Hindlimb muscle (tissue), 1 donor: ENCODE results near the gene ITPR3. TPM values are rescaled to one million over a fixed set of nuclear protein-coding genes. Genes with fewer than 3 reads are reported as not detected.

ENCODE experiments used
- DNase-seq: peaks from one replicate; pipeline ENCODE4 v3.0.0-alpha.2; 2013
- polyA plus RNA-seq: library from polyadenylated mRNA; unstranded; fragments of 120-200 nt; gene quantifications from one replicate; pipeline ENCODE4 v1.2.1, GENCODE V29; 2013; ENCODE audit not compliant: insufficient read length

ITPR3 gene
- polyA plus RNA-seq, 1 donor, result 8.9 TPM

GRCh38 chr6:33722103-33722623 is 101.0 kb downstream of the ITPR3 start:
- no peak for DNase-seq

GRCh38 chr6:33723371-33724085 is 102.4 kb downstream of the ITPR3 start:
- no peak for DNase-seq

- DNase-seq, result no peak
These were observed 103.2 kb downstream of the ITPR3 start for GRCh38 chr6:33724102-33725023.

GRCh38 chr6:33725222-33725621 is 104.1 kb downstream of the ITPR3 start:
- no peak for DNase-seq

GRCh38 chr6:33725891-33726673 is 105.0 kb downstream of the ITPR3 start:
- no peak for DNase-seq

GRCh38 chr6:33726696-33727095 is 105.6 kb downstream of the ITPR3 start:
- no peak for DNase-seq

- no peak for DNase-seq
These were observed 106.0 kb downstream of the ITPR3 start for GRCh38 chr6:33727126-33727525.

GRCh38 chr6:33727932-33728331 is 106.8 kb downstream of the ITPR3 start:
- no peak for DNase-seq

- no peak for DNase-seq
These were observed 107.3 kb downstream of the ITPR3 start for GRCh38 chr6:33728438-33728837.

GRCh38 chr6:33729059-33729458 is 107.9 kb downstream of the ITPR3 start:
- no peak for DNase-seq

GRCh38 chr6:33730611-33731010 is 109.5 kb downstream of the ITPR3 start:
- no peak for DNase-seq

GRCh38 chr6:33731035-33731434 is 109.9 kb downstream of the ITPR3 start:
- DNase-seq, result no peak

GRCh38 chr6:33731751-33732282 is 110.7 kb downstream of the ITPR3 start:
- DNase-seq, result no peak

- DNase-seq, result no peak
These were observed 111.3 kb downstream of the ITPR3 start for GRCh38 chr6:33732385-33732784.

GRCh38 chr6:33732817-33733708 is 111.9 kb downstream of the ITPR3 start:
- DNase-seq, result no peak

GRCh38 chr6:33733709-33734007 is 112.5 kb downstream of the ITPR3 start:
- DNase-seq, result no peak

GRCh38 chr6:33735216-33735615 is 114.1 kb downstream of the ITPR3 start:
- no peak for DNase-seq

GRCh38 chr6:33737267-33738026 is 116.3 kb downstream of the ITPR3 start:
- no peak for DNase-seq

GRCh38 chr6:33738153-33738552 is 117.0 kb downstream of the ITPR3 start:
- no peak for DNase-seq

- DNase-seq, result no peak
These were observed 117.8 kb downstream of the ITPR3 start for GRCh38 chr6:33738879-33739278.

- DNase-seq, result no peak
These were observed 118.4 kb downstream of the ITPR3 start for GRCh38 chr6:33739571-33739970.
